AG08395 (cell line): Measurements from ENCODE around the gene NOTCH3.
A peak's percentile ranks its signal among the peaks of the same experiment; 100 is the strongest.

Experiments used
- DNase-seq: peaks from one replicate; pipeline ENCODE4 v3.0.0; 2012; ENCODE audit warnings: mixed read lengths, low spot score

NOTCH3 gene

GRCh38 chr19:15236886-15237285, 36.1 kb upstream of the NOTCH3 start:
- DNase-seq: no peak

- DNase-seq: no peak
Observed at GRCh38 chr19:15235781-15236180, 35.0 kb upstream of the NOTCH3 start.

GRCh38 chr19:15234431-15235130, 33.8 kb upstream of the NOTCH3 start:
- DNase-seq: no peak

GRCh38 chr19:15231271-15231670, 30.5 kb upstream of the NOTCH3 start:
- DNase-seq: no peak

GRCh38 chr19:15227261-15227660, 26.5 kb upstream of the NOTCH3 start:
- no peak for DNase-seq

- no peak for DNase-seq
Observed at GRCh38 chr19:15225760-15226159, 25.0 kb upstream of the NOTCH3 start.

- no peak for DNase-seq
Observed at GRCh38 chr19:15223649-15224361, 23.0 kb upstream of the NOTCH3 start.

GRCh38 chr19:15222738-15223648, 22.2 kb upstream of the NOTCH3 start:
- peak; percentile 100 for DNase-seq

GRCh38 chr19:15220833-15221232, 20.0 kb upstream of the NOTCH3 start:
- no peak for DNase-seq

- DNase-seq: no peak
Observed at GRCh38 chr19:15218501-15218900, 17.7 kb upstream of the NOTCH3 start.

- no peak for DNase-seq
Observed at GRCh38 chr19:15216363-15216762, 15.6 kb upstream of the NOTCH3 start.

- DNase-seq: no peak
Observed at GRCh38 chr19:15213715-15214381, 13.1 kb upstream of the NOTCH3 start.

- DNase-seq: no peak
Observed at GRCh38 chr19:15212711-15213110, 11.9 kb upstream of the NOTCH3 start.

- peak; percentile 76 for DNase-seq
Observed at GRCh38 chr19:15210323-15210781, 9.6 kb upstream of the NOTCH3 start.

- DNase-seq: no peak
Observed at GRCh38 chr19:15201374-15202023, 704 bp upstream of the NOTCH3 start.

- DNase-seq: peak; percentile 58
Observed at GRCh38 chr19:15199661-15200552, 888 bp downstream of the NOTCH3 start.

- no peak for DNase-seq
Observed at GRCh38 chr19:15198951-15199660, 1.7 kb downstream of the NOTCH3 start.

- no peak for DNase-seq
Observed at GRCh38 chr19:15197942-15198341, 2.9 kb downstream of the NOTCH3 start.

GRCh38 chr19:15197275-15197941, 3.4 kb downstream of the NOTCH3 start:
- no peak for DNase-seq
